HG02623 (cell line): ENCODE data around the gene FOXJ1.
"Not testable (repeated sequence)": the region's sequence is repeated elsewhere in the genome, so short reads cannot be mapped to it uniquely, and the experiment has no call there.

Experiments
- ATAC-seq: cut with Tn5 transposase; IDR thresholded peaks from one replicate; pipeline ENCODE4 v1.9.1; 2021; ENCODE audit warnings: moderate library complexity; ENCODE audit not compliant: unreplicated experiment

The FOXJ1 gene

GRCh38 chr17:76141212-76142038 lies at the start of gene FOXJ1:
Gene FOXJ1 (minus strand): TSS chr17:76141245. CDS start chr17:76140395, 850 bp downstream.
- ATAC-seq: peak; percentile 56

- ATAC-seq: no peak
Measured at GRCh38 chr17:76189741-76190140, 48.7 kb upstream of the FOXJ1 start.

- ATAC-seq: no peak
Measured at GRCh38 chr17:76189247-76189646, 48.2 kb upstream of the FOXJ1 start.

- no peak for ATAC-seq
Measured at GRCh38 chr17:76188213-76189016, 47.4 kb upstream of the FOXJ1 start.

GRCh38 chr17:76186774-76187173 lies 45.7 kb upstream of the FOXJ1 start:
- ATAC-seq: not testable (repeated sequence)

- no peak for ATAC-seq
Measured at GRCh38 chr17:76184290-76184689, 43.2 kb upstream of the FOXJ1 start.

- no peak for ATAC-seq
Measured at GRCh38 chr17:76182016-76182764, 41.1 kb upstream of the FOXJ1 start.

GRCh38 chr17:76179496-76180467 lies 38.7 kb upstream of the FOXJ1 start:
- ATAC-seq: no peak

GRCh38 chr17:76178124-76178523 lies 37.1 kb upstream of the FOXJ1 start:
- no peak for ATAC-seq

- ATAC-seq: no peak
Measured at GRCh38 chr17:76176701-76177574, 35.9 kb upstream of the FOXJ1 start.

GRCh38 chr17:76174037-76174436 lies 33.0 kb upstream of the FOXJ1 start:
- ATAC-seq: no peak

- ATAC-seq: no peak
Measured at GRCh38 chr17:76173474-76173873, 32.4 kb upstream of the FOXJ1 start.

GRCh38 chr17:76171706-76172105 lies 30.7 kb upstream of the FOXJ1 start:
- no peak for ATAC-seq

GRCh38 chr17:76170114-76170513 lies 29.1 kb upstream of the FOXJ1 start:
- no peak for ATAC-seq

GRCh38 chr17:76166906-76167305 lies 25.9 kb upstream of the FOXJ1 start:
- ATAC-seq: no peak

GRCh38 chr17:76166168-76166567 lies 25.1 kb upstream of the FOXJ1 start:
- ATAC-seq: no peak

- ATAC-seq: no peak
Measured at GRCh38 chr17:76164331-76164730, 23.3 kb upstream of the FOXJ1 start.

GRCh38 chr17:76163919-76164318 lies 22.9 kb upstream of the FOXJ1 start:
- ATAC-seq: no peak

- no peak for ATAC-seq
Measured at GRCh38 chr17:76161619-76162266, 20.7 kb upstream of the FOXJ1 start.
